Muscle layer of colon (tissue), 2 donors: Measurements from ENCODE around the gene PPP1R10.

Experiments
- H3K27ac ChIP-seq: one replicate; pipeline ENCODE4 v1.7.0; 2013; ENCODE audit warnings: low read depth, mild to moderate bottlenecking, low read length, moderate library complexity
- H3K27me3 ChIP-seq, 2 donors: one replicate each; pipeline ENCODE4 v1.7.0; 2013; ENCODE audit warnings: low read length in 2 of 2, mild to moderate bottlenecking in 2 of 2; ENCODE audit not compliant: insufficient read depth in 2 of 2, control insufficient read depth in 1 of 2
- H3K36me3 ChIP-seq: one replicate; pipeline ENCODE4 v1.7.0; 2013; ENCODE audit warnings: mild to moderate bottlenecking, low read length; ENCODE audit not compliant: insufficient read depth
- H3K4me1 ChIP-seq: one replicate; pipeline ENCODE4 v1.7.0; 2013; ENCODE audit warnings: mild to moderate bottlenecking, low read length; ENCODE audit not compliant: insufficient read depth
- H3K4me3 ChIP-seq, 2 donors: one replicate each; pipeline ENCODE4 v1.7.0; 2013; ENCODE audit warnings: low read length in 2 of 2, low read depth in 1 of 2, mild to moderate bottlenecking in 1 of 2, moderate library complexity in 1 of 2
- H3K9ac ChIP-seq: one replicate; pipeline ENCODE4 v1.7.0; 2013; ENCODE audit warnings: low read length
- H3K9me3 ChIP-seq: one replicate; pipeline ENCODE4 v1.7.0; 2013; ENCODE audit warnings: mild to moderate bottlenecking, low read length
- donor health status: abdominal sarcoma.
- donor health status: Adenocarcinoma of cecum.

The PPP1R10 gene

GRCh38 chr6:30565772-30566171, 51.3 kb downstream of the PPP1R10 start:
- H3K4me3 ChIP-seq: no peak overlapping the region
- no peak overlapping the region for H3K9ac ChIP-seq
- H3K36me3 ChIP-seq: peaks cover 19% of the 10 kb centered on the region
- no peaks in the 10 kb centered on the region for H3K27me3 ChIP-seq
- H3K9me3 ChIP-seq: no peaks in the 10 kb centered on the region
- no peak overlapping the region for H3K27ac ChIP-seq
- peaks cover 13% of the 10 kb centered on the region for H3K4me1 ChIP-seq

GRCh38 chr6:30564114-30564513, 52.9 kb downstream of the PPP1R10 start:
- H3K36me3 ChIP-seq: peaks cover 19% of the 10 kb centered on the region
- no peak overlapping the region for H3K9ac ChIP-seq
- H3K4me1 ChIP-seq: no peaks in the 10 kb centered on the region
- H3K27me3 ChIP-seq: no peaks in the 10 kb centered on the region
- H3K4me3 ChIP-seq: no peak overlapping the region
- no peaks in the 10 kb centered on the region for H3K9me3 ChIP-seq
- H3K27ac ChIP-seq: no peak overlapping the region

- Histone ChIP-seq H3K4me1 (peaks cover 9% of the 10 kb centered on the region), H3K36me3 (peaks cover 19% of the 10 kb centered on the region), H3K27me3 (no peaks in the 10 kb centered on the region), H3K9ac (no peak overlapping the region), H3K27ac (no peak overlapping the region), H3K4me3 (no peak overlapping the region), H3K9me3 (no peaks in the 10 kb centered on the region)
These were observed 54.3 kb downstream of the PPP1R10 start for GRCh38 chr6:30562470-30563425.

- Histone ChIP-seq H3K4me3 (no peak overlapping the region), H3K27me3 (no peaks in the 10 kb centered on the region), H3K4me1 (peaks cover 11% of the 10 kb centered on the region), H3K27ac (no peak overlapping the region), H3K9me3 (no peaks in the 10 kb centered on the region), H3K36me3 (peaks cover 19% of the 10 kb centered on the region), H3K9ac (no peak overlapping the region)
These were observed 56.1 kb downstream of the PPP1R10 start for GRCh38 chr6:30560930-30561329.

- Histone ChIP-seq H3K9ac (peak overlapping the region; percentile 92), H3K36me3 (peaks cover 31% of the 10 kb centered on the region), H3K27ac (peak overlapping the region; percentile 99), H3K9me3 (no peaks in the 10 kb centered on the region), H3K4me1 (peaks cover 20% of the 10 kb centered on the region), H3K27me3 (no peaks in the 10 kb centered on the region), H3K4me3 (peak overlapping the region; percentile 88 to 98)
These were observed 59.4 kb downstream of the PPP1R10 start for GRCh38 chr6:30557683-30557981.

- Histone ChIP-seq H3K4me1 (peaks cover 20% of the 10 kb centered on the region), H3K36me3 (peaks cover 31% of the 10 kb centered on the region), H3K9me3 (no peaks in the 10 kb centered on the region), H3K27me3 (no peaks in the 10 kb centered on the region), H3K4me3 (peak within 1 kb of the TSS; percentile 88 to 98), H3K9ac (peak within 1 kb of the TSS; percentile 92), H3K27ac (peak within 1 kb of the TSS; percentile 99)
These were observed 59.9 kb downstream of the PPP1R10 start, which contains the start of gene PRR3 for GRCh38 chr6:30556906-30557682. Gene PRR3 (plus strand): TSS chr6:30557295. CDS start chr6:30557345, 50 bp downstream.

- peak within 1 kb of the TSS; percentile 92 for H3K9ac ChIP-seq
- no peaks in the 10 kb centered on the region for H3K9me3 ChIP-seq
- H3K27ac ChIP-seq: peak within 1 kb of the TSS; percentile 99
- peaks cover 35% of the 10 kb centered on the region for H3K36me3 ChIP-seq
- H3K27me3 ChIP-seq: no peaks in the 10 kb centered on the region
- H3K4me1 ChIP-seq: peaks cover 20% of the 10 kb centered on the region
- H3K4me3 ChIP-seq: peak within 1 kb of the TSS; percentile 88 to 98
These were observed 60.8 kb downstream of the PPP1R10 start, which contains the start of gene GNL1 for GRCh38 chr6:30556066-30556905. Gene GNL1 (minus strand): TSS chr6:30556489. CDS start chr6:30556203, 286 bp downstream.

- H3K27me3 ChIP-seq: no peaks in the 10 kb centered on the region
- peak overlapping the region; percentile 99 for H3K27ac ChIP-seq
- no peaks in the 10 kb centered on the region for H3K9me3 ChIP-seq
These were observed 61.3 kb downstream of the PPP1R10 start for GRCh38 chr6:30555816-30556065.

GRCh38 chr6:30554962-30555815, 61.9 kb downstream of the PPP1R10 start:
- H3K4me3 ChIP-seq: peak overlapping the region; percentile 88 to 98
- peak overlapping the region; percentile 99 for H3K27ac ChIP-seq
- no peaks in the 10 kb centered on the region for H3K9me3 ChIP-seq
- peak overlapping the region; percentile 92 for H3K9ac ChIP-seq
- peaks cover 20% of the 10 kb centered on the region for H3K4me1 ChIP-seq
- no peaks in the 10 kb centered on the region for H3K27me3 ChIP-seq
- peaks cover 45% of the 10 kb centered on the region for H3K36me3 ChIP-seq

More at GRCh38 chr6:30555816-30556065, 61.3 kb downstream of the PPP1R10 start:
- Histone ChIP-seq H3K4me3 (peak overlapping the region; percentile 88 to 98), H3K9ac (peak overlapping the region; percentile 92), H3K4me1 (peaks cover 20% of the 10 kb centered on the region), H3K36me3 (peaks cover 40% of the 10 kb centered on the region)

GRCh38 chr6:30554404-30554803, 62.6 kb downstream of the PPP1R10 start:
- Histone ChIP-seq H3K9me3 (no peaks in the 10 kb centered on the region), H3K36me3 (peaks cover 47% of the 10 kb centered on the region), H3K4me3 (peak overlapping the region in 1 of 2 donors; percentile 88), H3K27ac (no peak overlapping the region), H3K27me3 (no peaks in the 10 kb centered on the region), H3K9ac (peak overlapping the region; percentile 92), H3K4me1 (peaks cover 20% of the 10 kb centered on the region)
